Measurements from ENCODE around the gene AADACL4.

Gene AADACL4

DNA sequence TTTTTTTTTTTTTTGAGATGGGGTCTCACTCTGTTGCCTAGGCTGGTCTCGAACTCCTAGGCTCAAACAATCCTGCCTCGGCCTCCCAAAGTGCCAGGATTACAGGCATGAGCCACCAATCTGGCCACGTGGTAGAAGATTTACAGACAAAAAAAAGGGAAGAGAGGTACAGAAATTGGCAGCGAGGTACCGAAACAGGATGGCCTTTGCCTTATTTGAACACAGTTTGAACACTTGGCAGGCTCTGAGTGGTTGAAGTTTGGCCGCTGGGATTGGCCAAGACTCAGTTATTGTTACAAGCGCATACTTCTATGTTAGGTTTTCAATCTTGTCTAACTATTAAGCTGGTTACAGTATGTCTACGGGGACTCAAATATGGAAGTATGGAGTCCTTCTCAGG lies 6.2 kb upstream of the AADACL4 start:
- H3K4me3 ChIP-seq = no peak overlapping the region
- H3K4me1 ChIP-seq = peaks cover 0 to 21% (median 15%) of the 10 kb centered on the region in 4 donors
- TF ChIP-seq CTCF (IDR thresholded peaks at IDR 0.05) = no peak
- H3K36me3 ChIP-seq = no peaks in the 10 kb centered on the region
- DNase-seq = no peak
- H3K27me3 ChIP-seq = no peaks in the 10 kb centered on the region
- H3K9me3 ChIP-seq = peaks cover 0 to 18% (median 11%) of the 10 kb centered on the region in 3 donors
- intact Hi-C loops (cut with DNase I; ENCODE audit: low total_unique reads) = no loop called here
- no peak overlapping the region for H3K27ac ChIP-seq

GRCh38 chr1:12640237-12640957 lies 3.5 kb upstream of the AADACL4 start:
- no peak overlapping the region for H3K4me3 ChIP-seq
- intact Hi-C loops (cut with DNase I; ENCODE audit: low total_unique reads) = no loop called here
- no peak overlapping the region for H3K27ac ChIP-seq
- H3K36me3 ChIP-seq = no peaks in the 10 kb centered on the region
- peaks cover 0 to 18% (median 11%) of the 10 kb centered on the region in 3 donors for H3K9me3 ChIP-seq
- TF ChIP-seq CTCF (IDR thresholded peaks at IDR 0.05) = no peak
- no peaks in the 10 kb centered on the region for H3K27me3 ChIP-seq
- DNase-seq = no peak
- peaks cover 0 to 30% (median 17%) of the 10 kb centered on the region in 4 donors for H3K4me1 ChIP-seq

DNA sequence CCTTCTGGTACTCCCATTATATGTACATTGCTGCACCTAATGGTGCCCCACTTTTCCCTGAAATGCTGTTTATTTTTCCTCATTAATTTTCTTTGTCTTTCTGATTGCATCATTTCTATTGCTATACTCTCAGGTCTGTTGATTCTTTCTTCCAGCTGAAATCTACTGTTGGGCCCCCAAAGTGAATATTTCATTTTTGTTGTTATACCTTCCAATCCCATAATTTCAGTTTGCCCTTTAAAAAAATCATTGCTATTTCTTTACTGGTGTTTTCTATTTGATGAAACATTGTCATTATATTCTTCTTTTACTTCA lies 3.0 kb upstream of the AADACL4 start:
- TF ChIP-seq CTCF (IDR thresholded peaks at IDR 0.05) = no peak
- Histone ChIP-seq H3K9me3 (peaks cover 0 to 18% (median 11%) of the 10 kb centered on the region in 3 donors), H3K27me3 (no peaks in the 10 kb centered on the region), H3K36me3 (no peaks in the 10 kb centered on the region), H3K4me1 (peaks cover 0 to 29% (median 17%) of the 10 kb centered on the region in 4 donors), H3K27ac (no peak overlapping the region), H3K4me3 (no peak overlapping the region)
- no peak for DNase-seq
- intact Hi-C loops (cut with DNase I; ENCODE audit: low total_unique reads) = no loop called here

GRCh38 chr1:12643079-12643478 lies 806 bp upstream of the AADACL4 start:
- no peak for TF ChIP-seq CTCF (IDR thresholded peaks at IDR 0.05)
- Histone ChIP-seq H3K27me3 (no peaks in the 10 kb centered on the region), H3K36me3 (no peaks in the 10 kb centered on the region), H3K27ac (no peak overlapping the region), H3K4me3 (no peak overlapping the region), H3K9me3 (peaks cover 0 to 18% (median 11%) of the 10 kb centered on the region in 3 donors), H3K4me1 (peaks cover 0 to 10% (median 2%) of the 10 kb centered on the region in 4 donors)
- intact Hi-C loops (cut with DNase I; ENCODE audit: low total_unique reads) = no loop called here
- DNase-seq = no peak

GRCh38 chr1:12644237-12644636 lies 352 bp downstream of the AADACL4 start:
- intact Hi-C loops (cut with DNase I; ENCODE audit: low total_unique reads) = no loop called here
- Histone ChIP-seq H3K4me1 (peaks cover 0 to 10% (median 2%) of the 10 kb centered on the region in 4 donors), H3K4me3 (no peak overlapping the region), H3K9me3 (peaks cover 0 to 16% (median 11%) of the 10 kb centered on the region in 3 donors), H3K27ac (no peak overlapping the region), H3K27me3 (no peaks in the 10 kb centered on the region), H3K36me3 (no peaks in the 10 kb centered on the region)
- no peak for TF ChIP-seq CTCF (IDR thresholded peaks at IDR 0.05)
- no peak for DNase-seq

Measured in tibial artery (tissue), 4 donors.